Stomach smooth muscle (tissue), 2 donors: ENCODE results near the gene TP53TG3C.
"Not testable (repeated sequence)": the region's sequence is repeated elsewhere in the genome, so short reads cannot be mapped to it uniquely, and the experiment has no call there.

ENCODE experiments used
- H3K27ac ChIP-seq: one replicate; pipeline ENCODE4 v1.7.0; 2013; ENCODE audit warnings: mild to moderate bottlenecking, low read length, inconsistent platforms
- H3K27me3 ChIP-seq, 2 donors: one replicate each; pipeline ENCODE4 v1.7.0; 2013; ENCODE audit warnings: low read length in 2 of 2; ENCODE audit not compliant: insufficient read depth in 2 of 2, control insufficient read depth in 1 of 2
- H3K36me3 ChIP-seq, 2 donors: one replicate each; pipeline ENCODE4 v1.7.0; 2013; ENCODE audit warnings: low read length in 2 of 2; ENCODE audit not compliant: control insufficient read depth in 2 of 2, insufficient read depth in 2 of 2
- H3K4me1 ChIP-seq: one replicate; pipeline ENCODE4 v1.7.0; 2013; ENCODE audit warnings: low read length; ENCODE audit not compliant: control insufficient read depth, insufficient read depth
- H3K4me3 ChIP-seq, 2 donors: one replicate each; pipeline ENCODE4 v1.7.0; 2013; ENCODE audit warnings: low read length in 2 of 2
- H3K9ac ChIP-seq, 2 donors: one replicate each; pipeline ENCODE4 v1.7.0; 2013; ENCODE audit warnings: low read length in 2 of 2, mild to moderate bottlenecking in 1 of 2
- H3K9me3 ChIP-seq, 2 donors: one replicate each; pipeline ENCODE4 v1.7.0; 2013; ENCODE audit warnings: low read length in 2 of 2; ENCODE audit not compliant: control insufficient read depth in 2 of 2
- donor health status: healthy.
- donor health status: Pancreatic carcinoma.

TP53TG3C gene

DNA sequence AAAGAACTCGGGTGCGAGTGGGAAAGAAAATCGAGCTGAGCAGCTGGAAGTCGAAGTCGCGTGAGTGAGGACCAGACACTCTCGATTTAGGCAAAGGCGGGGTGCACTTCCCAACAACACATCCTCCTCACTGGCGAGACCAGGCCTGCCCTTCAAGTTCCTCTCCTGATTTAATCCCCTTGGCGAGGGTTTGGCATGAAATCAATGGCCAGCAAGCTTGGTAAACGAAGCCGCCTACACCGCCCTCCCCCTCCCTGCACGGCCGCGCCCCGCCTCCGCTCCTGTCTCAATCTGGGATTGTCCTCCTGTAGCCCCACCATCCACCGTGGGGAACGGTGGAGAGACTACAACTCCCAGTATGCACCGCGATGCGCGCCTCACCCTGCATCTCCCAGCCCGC is at the start of gene TP53TG3C:
Gene TP53TG3C, plus strand, starts transcription at position 301 of the 400 bp plus-strand sequence. Its CDS starts 68 bp downstream, at position 369.
- H3K4me1 ChIP-seq, H3K36me3 ChIP-seq, H3K9me3 ChIP-seq, H3K27me3 ChIP-seq, H3K9ac ChIP-seq, H3K4me3 ChIP-seq, H3K27ac ChIP-seq: not testable (repeated sequence)
